Uterus (tissue), 4 donors: ENCODE results near the gene DYNLT2B. TPM values are rescaled to one million over a fixed set of nuclear protein-coding genes. Genes with fewer than 3 reads are reported as not detected.
"Not testable (repeated sequence)": the region's sequence is repeated elsewhere in the genome, so short reads cannot be mapped to it uniquely, and the experiment has no call there.

Experiments used
- DNase-seq, 2 donors: peaks; one replicate each; pipeline ENCODE4 v3.0.0-alpha.2; 2019 to 2020
- H3K27ac ChIP-seq, 2 donors: fragments of 200-600 bp; sonication (generic); 1 replicate in 1 of 2; 2 replicates in 1 of 2; pipeline ENCODE4 v1.5.1; 2016 to 2018
- H3K27me3 ChIP-seq, 2 donors: fragments of 200-600 bp; sonication (generic); one replicate each; pipeline ENCODE4 v1.5.1; 2018 to 2019; ENCODE audit warnings: control low read depth in 1 of 2
- H3K36me3 ChIP-seq, 2 donors: fragments of 200-600 bp; sonication (generic); one replicate each; pipeline ENCODE4 v1.5.1; 2019; ENCODE audit warnings: control low read depth in 1 of 2
- H3K4me1 ChIP-seq, 2 donors: fragments of 200-600 bp; sonication (generic); one replicate each; pipeline ENCODE4 v1.5.1; 2018 to 2019; ENCODE audit warnings: control low read depth in 1 of 2
- H3K4me3 ChIP-seq, 2 donors: fragments of 200-600 bp; sonication (generic); 1 replicate in 1 of 2; 2 replicates in 1 of 2; pipeline ENCODE4 v1.5.1; 2018 to 2019; ENCODE audit warnings: mild to moderate bottlenecking in 1 of 2
- H3K9me3 ChIP-seq, 2 donors: fragments of 200-600 bp; sonication (generic); one replicate each; pipeline ENCODE4 v1.5.1; 2019; ENCODE audit warnings: control low read depth in 1 of 2
- CTCF ChIP-seq, 4 experiments: fragments of 200-600 bp in 2 of 4; fragments of 450-650 bp in 2 of 4; sonication (generic) in 2 of 4; IDR thresholded peaks; one replicate each; pipeline ENCODE4 v1.5.1; 2016 to 2019; ENCODE audit warnings: antibody characterized with exemption in 4 of 4, mild to moderate bottlenecking in 2 of 4, moderate library complexity in 1 of 4
- POLR2A ChIP-seq, 2 donors: fragments of 450-650 bp; IDR thresholded peaks; one replicate each; pipeline ENCODE4 v1.6.1; 2016; ENCODE audit warnings: antibody characterized with exemption in 2 of 2, mild to moderate bottlenecking in 1 of 2, moderate library complexity in 1 of 2
- intact Hi-C: fragments of 100-400 bp; cut with DNase I; formaldehyde crosslinking; loops from one replicate; pipeline ENCODE4 v1.15.1; 2023; ENCODE audit warnings: low total_unique reads
- total RNA-seq, 4 donors: library from RNA; depleted of rRNA in 3 of 4; stranded (reverse); fragments of >200 nt in 3 of 4; gene quantifications; one replicate each; pipeline versions ENCODE4 v1.1.0 to v1.2.4, GENCODE V29; 2014 to 2023
- donor health status: DM: yes; HTN: yes; CAD: no.

DYNLT2B gene
- total RNA-seq, 4 donors from 2014 or later, result 1.3 to 12.0 (median 7.3) TPM; not detected in 1

GRCh38 chr3:196260784-196261183 lies 57.3 kb downstream of the DYNLT2B start:
- intact Hi-C loops, result no loop called here
- no peak for DNase-seq
- no peak overlapping the region for H3K4me3 ChIP-seq
- no peaks in the 10 kb centered on the region for H3K9me3 ChIP-seq
- H3K27me3 ChIP-seq, result no peaks in the 10 kb centered on the region
- H3K36me3 ChIP-seq, result no peaks in the 10 kb centered on the region
- H3K27ac ChIP-seq, result no peak overlapping the region
- TF ChIP-seq POLR2A (IDR thresholded peaks at IDR 0.05) (no peak), CTCF (IDR thresholded peaks at IDR 0.05) (no peak)
- no peaks in the 10 kb centered on the region for H3K4me1 ChIP-seq

GRCh38 chr3:196255776-196256175 lies 62.3 kb downstream of the DYNLT2B start:
- H3K9me3 ChIP-seq, result no peaks in the 10 kb centered on the region
- no peaks in the 10 kb centered on the region for H3K36me3 ChIP-seq
- DNase-seq, result no peak
- H3K27ac ChIP-seq, result no peak overlapping the region
- intact Hi-C loops, result no loop called here
- no peaks in the 10 kb centered on the region for H3K4me1 ChIP-seq
- no peak for TF ChIP-seq CTCF (IDR thresholded peaks at IDR 0.05)
- TF ChIP-seq POLR2A (IDR thresholded peaks at IDR 0.05), result no peak
- no peak overlapping the region for H3K4me3 ChIP-seq
- H3K27me3 ChIP-seq, result no peaks in the 10 kb centered on the region

GRCh38 chr3:196254376-196255283 lies 63.4 kb downstream of the DYNLT2B start:
- no peak for TF ChIP-seq POLR2A (IDR thresholded peaks at IDR 0.05)
- no peak for TF ChIP-seq CTCF (IDR thresholded peaks at IDR 0.05)
- intact Hi-C loops, result no loop called here
- Histone ChIP-seq H3K4me1 (no peaks in the 10 kb centered on the region), H3K27ac (no peak overlapping the region), H3K36me3 (no peaks in the 10 kb centered on the region), H3K27me3 (no peaks in the 10 kb centered on the region), H3K4me3 (no peak overlapping the region), H3K9me3 (no peaks in the 10 kb centered on the region)
- no peak for DNase-seq

GRCh38 chr3:196251918-196252317 lies 66.1 kb downstream of the DYNLT2B start:
- Histone ChIP-seq H3K9me3 (no peaks in the 10 kb centered on the region), H3K36me3 (no peaks in the 10 kb centered on the region), H3K27me3 (no peaks in the 10 kb centered on the region), H3K27ac (no peak overlapping the region), H3K4me1 (no peaks in the 10 kb centered on the region), H3K4me3 (no peak overlapping the region)
- DNase-seq, result no peak
- intact Hi-C loops, result no loop called here
- TF ChIP-seq CTCF (IDR thresholded peaks at IDR 0.05), result no peak
- TF ChIP-seq POLR2A (IDR thresholded peaks at IDR 0.05), result no peak

- no peak for TF ChIP-seq CTCF (IDR thresholded peaks at IDR 0.05)
- no peak for TF ChIP-seq POLR2A (IDR thresholded peaks at IDR 0.05)
- Histone ChIP-seq H3K27me3 (no peaks in the 10 kb centered on the region), H3K27ac (no peak overlapping the region), H3K4me3 (no peak overlapping the region), H3K9me3 (no peaks in the 10 kb centered on the region), H3K4me1 (no peaks in the 10 kb centered on the region), H3K36me3 (no peaks in the 10 kb centered on the region)
- intact Hi-C loops, result no loop called here
- no peak for DNase-seq
Observed at GRCh38 chr3:196246612-196247308, 71.3 kb downstream of the DYNLT2B start.

- DNase-seq, H3K9me3 ChIP-seq, H3K27ac ChIP-seq, H3K36me3 ChIP-seq, H3K4me1 ChIP-seq, H3K27me3 ChIP-seq, intact Hi-C loops, H3K4me3 ChIP-seq: not testable (repeated sequence)
Observed at GRCh38 chr3:196244166-196244565, 73.9 kb downstream of the DYNLT2B start.
